ENCODE measurements around the gene USP13.

DNA sequence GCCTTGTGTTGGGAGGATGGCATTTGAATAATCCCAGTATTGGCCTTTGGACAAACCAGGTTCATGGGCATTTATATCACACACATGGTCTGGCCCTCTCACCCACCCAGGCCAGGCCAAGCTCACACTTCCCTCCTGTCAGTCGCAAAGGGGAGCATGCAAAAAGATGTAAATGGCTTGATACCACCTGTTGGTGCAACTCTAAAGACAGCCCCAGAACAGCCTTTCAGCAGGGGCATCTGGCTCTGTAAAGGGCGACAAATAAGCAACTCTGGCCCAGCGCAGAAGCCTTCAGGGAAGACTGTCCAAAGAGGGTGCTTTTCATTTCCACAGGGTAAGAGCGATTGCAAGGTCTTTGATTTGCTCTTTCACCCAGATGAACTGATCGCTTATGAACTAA, 91.8 kb downstream of the USP13 start:
- TF ChIP-seq, protein P1, sequence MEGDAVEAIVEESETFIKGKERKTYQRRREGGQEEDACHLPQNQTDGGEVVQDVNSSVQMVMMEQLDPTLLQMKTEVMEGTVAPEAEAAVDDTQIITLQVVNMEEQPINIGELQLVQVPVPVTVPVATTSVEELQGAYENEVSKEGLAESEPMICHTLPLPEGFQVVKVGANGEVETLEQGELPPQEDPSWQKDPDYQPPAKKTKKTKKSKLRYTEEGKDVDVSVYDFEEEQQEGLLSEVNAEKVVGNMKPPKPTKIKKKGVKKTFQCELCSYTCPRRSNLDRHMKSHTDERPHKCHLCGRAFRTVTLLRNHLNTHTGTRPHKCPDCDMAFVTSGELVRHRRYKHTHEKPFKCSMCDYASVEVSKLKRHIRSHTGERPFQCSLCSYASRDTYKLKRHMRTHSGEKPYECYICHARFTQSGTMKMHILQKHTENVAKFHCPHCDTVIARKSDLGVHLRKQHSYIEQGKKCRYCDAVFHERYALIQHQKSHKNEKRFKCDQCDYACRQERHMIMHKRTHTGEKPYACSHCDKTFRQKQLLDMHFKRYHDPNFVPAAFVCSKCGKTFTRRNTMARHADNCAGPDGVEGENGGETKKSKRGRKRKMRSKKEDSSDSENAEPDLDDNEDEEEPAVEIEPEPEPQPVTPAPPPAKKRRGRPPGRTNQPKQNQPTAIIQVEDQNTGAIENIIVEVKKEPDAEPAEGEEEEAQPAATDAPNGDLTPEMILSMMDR (conservative IDR thresholded peaks at IDR 0.05) = no peak
- no peak for TF ChIP-seq ZFX (IDR thresholded peaks at IDR 0.05)
